Lung (tissue), 12 donors: Measurements from ENCODE around the gene CCNY. TPM values are rescaled to one million over a fixed set of nuclear protein-coding genes. Genes with fewer than 3 reads are reported as not detected.

Experiments used
- ATAC-seq: fragments of 200-7000 bp; cut with Tn5 transposase; one replicate; pipeline ENCODE4 v1.9.1; 2020; ENCODE audit warnings: moderate number of reproducible peaks; ENCODE audit not compliant: insufficient read depth, low FRiP score
- DNase-seq, 3 donors: peaks; one replicate each; pipeline ENCODE4 v3.0.0-alpha.2; 2013 to 2017
- H3K27ac ChIP-seq, 2 donors: one replicate each; pipeline ENCODE4 v1.5.1; 2013; ENCODE audit warnings: mild to moderate bottlenecking in 2 of 2, moderate library complexity in 2 of 2, control low read depth in 1 of 2, inconsistent platforms in 1 of 2, low read depth in 1 of 2, low read length in 1 of 2
- H3K27me3 ChIP-seq, 3 donors: one replicate each; pipeline ENCODE4 v1.5.1; 2013; ENCODE audit warnings: low read length in 2 of 3; ENCODE audit not compliant: control insufficient read depth in 3 of 3, insufficient read depth in 3 of 3
- H3K36me3 ChIP-seq, 4 donors: one replicate each; pipeline ENCODE4 v1.5.1; 2013; ENCODE audit warnings: low read length in 4 of 4, mild to moderate bottlenecking in 1 of 4, moderate library complexity in 1 of 4; ENCODE audit not compliant: control insufficient read depth in 4 of 4, insufficient read depth in 4 of 4
- H3K4me1 ChIP-seq, 5 donors: one replicate each; pipeline ENCODE4 v1.5.1; 2013; ENCODE audit warnings: low read length in 5 of 5, mild to moderate bottlenecking in 2 of 5, moderate library complexity in 1 of 5; ENCODE audit not compliant: control insufficient read depth in 5 of 5, insufficient read depth in 5 of 5
- H3K4me3 ChIP-seq: one replicate; pipeline ENCODE4 v1.5.1; 2013; ENCODE audit warnings: mild to moderate bottlenecking, control low read depth, moderate library complexity
- H3K9ac ChIP-seq, 2 donors: one replicate each; pipeline ENCODE4 v1.5.1; 2013; ENCODE audit warnings: low read length in 2 of 2, control low read depth in 1 of 2; ENCODE audit not compliant: insufficient read depth in 1 of 2
- H3K9me3 ChIP-seq, 4 donors: one replicate each; pipeline ENCODE4 v1.5.1; 2013; ENCODE audit warnings: low read length in 3 of 4, mild to moderate bottlenecking in 1 of 4, moderate library complexity in 1 of 4; ENCODE audit not compliant: control insufficient read depth in 4 of 4, insufficient read depth in 3 of 4
- WGBS, 2 donors: extraction: QIAGEN DNeasy Blood & Tissue Kit; methylation state at CpG; one replicate each; pipeline ENCODE4 v1.1.7; 2013; 5-methylcytosine and 5-hydroxymethylcytosine counted together
- polyA plus RNA-seq, 2 donors: library from polyadenylated mRNA; stranded (reverse); fragments of 200-250 nt; gene quantifications; one replicate each; pipeline ENCODE4 v1.2.1, GENCODE V29; 2013
- total RNA-seq, 2 donors: library from RNA; depleted of rRNA in 1 of 2; stranded (reverse); fragments of >200 nt in 1 of 2; gene quantifications; one replicate each; pipeline ENCODE4 v1.2.1, GENCODE V29; 2014 to 2021
- TF ChIP-seq, protein P1 (sequence below): IDR thresholded peaks from 2 replicates; pipeline ENCODE4 v1.5.1; 2012; ENCODE audit warnings: mild to moderate bottlenecking; ENCODE audit errors: control extremely low read depth, extremely low read depth
- donor health status: control.
- donor health status: control.
- donor health status: Bipolar disorder and iron deficiency.
- donor health status: healthy.
- donor health status: DM: yes; HTN: yes; CAD: no.

The CCNY gene
- total and polyA plus RNA-seq, 4 donors = 26.6 to 63.0 (median 38.8) TPM

GRCh38 chr10:35394934-35395333 is 58.6 kb downstream of the CCNY start:
- 80 to 89% methylated on average over 3 of the region's 3 CpGs for WGBS, 2 donors
- TF ChIP-seq, protein P1, sequence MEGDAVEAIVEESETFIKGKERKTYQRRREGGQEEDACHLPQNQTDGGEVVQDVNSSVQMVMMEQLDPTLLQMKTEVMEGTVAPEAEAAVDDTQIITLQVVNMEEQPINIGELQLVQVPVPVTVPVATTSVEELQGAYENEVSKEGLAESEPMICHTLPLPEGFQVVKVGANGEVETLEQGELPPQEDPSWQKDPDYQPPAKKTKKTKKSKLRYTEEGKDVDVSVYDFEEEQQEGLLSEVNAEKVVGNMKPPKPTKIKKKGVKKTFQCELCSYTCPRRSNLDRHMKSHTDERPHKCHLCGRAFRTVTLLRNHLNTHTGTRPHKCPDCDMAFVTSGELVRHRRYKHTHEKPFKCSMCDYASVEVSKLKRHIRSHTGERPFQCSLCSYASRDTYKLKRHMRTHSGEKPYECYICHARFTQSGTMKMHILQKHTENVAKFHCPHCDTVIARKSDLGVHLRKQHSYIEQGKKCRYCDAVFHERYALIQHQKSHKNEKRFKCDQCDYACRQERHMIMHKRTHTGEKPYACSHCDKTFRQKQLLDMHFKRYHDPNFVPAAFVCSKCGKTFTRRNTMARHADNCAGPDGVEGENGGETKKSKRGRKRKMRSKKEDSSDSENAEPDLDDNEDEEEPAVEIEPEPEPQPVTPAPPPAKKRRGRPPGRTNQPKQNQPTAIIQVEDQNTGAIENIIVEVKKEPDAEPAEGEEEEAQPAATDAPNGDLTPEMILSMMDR = no peak
- no peak overlapping the region for H3K4me3 ChIP-seq
- H3K27me3 ChIP-seq = no peaks in the 10 kb centered on the region
- peaks cover 0 to 4% (median 0%) of the 10 kb centered on the region in 4 donors for H3K9me3 ChIP-seq
- H3K36me3 ChIP-seq = no peaks in the 10 kb centered on the region
- no peak for ATAC-seq
- H3K4me1 ChIP-seq = peaks cover 16 to 54% (median 38%) of the 10 kb centered on the region in 5 donors
- DNase-seq = no peak
- no peak overlapping the region for H3K9ac ChIP-seq
- peak overlapping the region in 1 of 2 donors; percentile 6 for H3K27ac ChIP-seq

GRCh38 chr10:35396560-35397434 is 60.5 kb downstream of the CCNY start:
- WGBS, 2 donors = 84 to 86% methylated on average over 12 of the region's 12 CpGs
- H3K9ac ChIP-seq = no peak overlapping the region

DNA sequence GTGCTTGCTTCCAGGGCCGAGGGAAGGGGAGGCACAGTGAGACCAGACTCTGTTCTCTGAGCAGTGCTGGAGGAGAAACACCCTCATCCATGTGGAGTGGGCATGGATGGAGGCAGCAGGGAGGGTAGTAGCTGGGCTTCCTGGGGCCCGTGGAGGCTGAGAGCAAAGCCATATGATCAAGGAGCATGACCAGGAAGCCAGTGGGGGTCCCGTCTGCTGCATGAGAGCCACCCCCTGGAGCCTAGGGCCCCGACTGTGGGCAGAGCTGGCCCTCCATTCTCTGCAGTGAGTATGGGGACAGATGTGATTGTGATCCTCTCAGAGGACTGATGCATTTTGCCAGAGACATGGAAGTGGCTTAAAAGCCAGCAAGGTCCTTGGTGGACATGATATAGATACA is 61.6 kb downstream of the CCNY start:
- Histone ChIP-seq H3K36me3 (no peaks in the 10 kb centered on the region), H3K4me3 (no peak overlapping the region), H3K9ac (no peak overlapping the region), H3K27ac (peak overlapping the region in 1 of 2 donors; percentile 1), H3K9me3 (no peaks in the 10 kb centered on the region), H3K27me3 (no peaks in the 10 kb centered on the region), H3K4me1 (peaks cover 18 to 63% (median 38%) of the 10 kb centered on the region in 5 donors)
- TF ChIP-seq, protein P1 = no peak
- DNase-seq = no peak
- ATAC-seq = no peak
- WGBS, 2 donors = 81 to 88% methylated on average over 4 of the region's 4 CpGs

More at GRCh38 chr10:35396560-35397434, 60.5 kb downstream of the CCNY start:
- Histone ChIP-seq H3K27ac (no peak overlapping the region), H3K9me3 (no peaks in the 10 kb centered on the region), H3K27me3 (no peaks in the 10 kb centered on the region), H3K36me3 (no peaks in the 10 kb centered on the region), H3K4me3 (no peak overlapping the region), H3K4me1 (peaks cover 18 to 63% (median 44%) of the 10 kb centered on the region in 5 donors)
- TF ChIP-seq, protein P1 = no peak
- ATAC-seq (no peak), DNase-seq (no peak)
